ENCODE results near the gene PSMA3. TPM values are rescaled to one million over a fixed set of nuclear protein-coding genes. Genes with fewer than 3 reads are reported as not detected.

The PSMA3 gene
- total RNA-seq, 1 donor from 2014 or later: 120 TPM

- DNase-seq (ENCODE audit: low read depth in 2 of 2): no peak
Observed at GRCh38 chr14:58270628-58271027, 26.0 kb downstream of the PSMA3 start.

GRCh38 chr14:58272588-58273372, 28.1 kb downstream of the PSMA3 start:
- peak; percentile 6 to 32 for DNase-seq (ENCODE audit: low read depth in 2 of 2)

- no peak for DNase-seq (ENCODE audit: low read depth in 2 of 2)
Observed at GRCh38 chr14:58274881-58275280, 30.2 kb downstream of the PSMA3 start.

- no peak for DNase-seq (ENCODE audit: low read depth in 2 of 2)
Observed at GRCh38 chr14:58275527-58276190, 31.0 kb downstream of the PSMA3 start.

- no peak for DNase-seq (ENCODE audit: low read depth in 2 of 2)
Observed at GRCh38 chr14:58276208-58276607, 31.6 kb downstream of the PSMA3 start.

GRCh38 chr14:58278177-58278576, 33.5 kb downstream of the PSMA3 start:
- DNase-seq (ENCODE audit: low read depth in 2 of 2): no peak

- DNase-seq (ENCODE audit: low read depth in 2 of 2): peak; percentile 51 to 93
Observed at GRCh38 chr14:58280954-58281787, 36.5 kb downstream of the PSMA3 start.

- no peak for DNase-seq (ENCODE audit: low read depth in 2 of 2)
Observed at GRCh38 chr14:58281969-58282368, 37.3 kb downstream of the PSMA3 start.

GRCh38 chr14:58282925-58283593, 38.4 kb downstream of the PSMA3 start:
- DNase-seq (ENCODE audit: low read depth in 2 of 2): no peak

- no peak for DNase-seq (ENCODE audit: low read depth in 2 of 2)
Observed at GRCh38 chr14:58283730-58284129, 39.1 kb downstream of the PSMA3 start.

GRCh38 chr14:58285132-58285531, 40.5 kb downstream of the PSMA3 start:
- DNase-seq (ENCODE audit: low read depth in 2 of 2): no peak

GRCh38 chr14:58287607-58288042, 43.0 kb downstream of the PSMA3 start:
- no peak for DNase-seq (ENCODE audit: low read depth in 2 of 2)

GRCh38 chr14:58288106-58288792, 43.6 kb downstream of the PSMA3 start:
- DNase-seq (ENCODE audit: low read depth in 2 of 2): no peak

GRCh38 chr14:58291646-58292045, 47.0 kb downstream of the PSMA3 start:
- no peak for DNase-seq (ENCODE audit: low read depth in 2 of 2)

- DNase-seq (ENCODE audit: low read depth in 2 of 2): no peak
Observed at GRCh38 chr14:58292187-58292586, 47.5 kb downstream of the PSMA3 start.

- DNase-seq (ENCODE audit: low read depth in 2 of 2): no peak
Observed at GRCh38 chr14:58294201-58294600, 49.6 kb downstream of the PSMA3 start.

- DNase-seq (ENCODE audit: low read depth in 2 of 2): peak in 1 of 2 donors; percentile 31
Observed at GRCh38 chr14:58296726-58297125, 52.1 kb downstream of the PSMA3 start.

- no peak for DNase-seq (ENCODE audit: low read depth in 2 of 2)
Observed at GRCh38 chr14:58297412-58297761, 52.7 kb downstream of the PSMA3 start.

- DNase-seq (ENCODE audit: low read depth in 2 of 2): peak; percentile 100
Observed at GRCh38 chr14:58297762-58298476, 53.3 kb downstream of the PSMA3 start.

All from dermis microvascular lymphatic vessel endothelial cell (primary cell).